K562 (cell line): ENCODE measurements around the gene SRSF9. TPM values are rescaled to one million over a fixed set of nuclear protein-coding genes. Genes with fewer than 3 reads are reported as not detected.

Experiments
- ATAC-seq: fragments of 200-7000 bp; cut with Tn5 transposase; 3 replicates; pipeline ENCODE4 v1.9.1; 2020; ENCODE audit warnings: moderate library complexity
- BruUV-seq: library from RNA; stranded (reverse); fragments of 400-500 nt; replicated peaks from 2 replicates; lab custom pipeline; 2021; lab: Mats Ljungman, UMichigan
- CTCF ChIA-PET: fragments of 300-600 bp; formaldehyde crosslinking; extraction: SDS; loops from one replicate; lab custom pipeline; 2021; ENCODE audit warnings: low intra/inter-chr PET ratio; lab: Yijun Ruan, JAX
- POLR2A ChIA-PET: fragments of 300-600, 350-650 bp; sonication (Branson Sonifier 250); formaldehyde crosslinking; extraction: SDS; loops from one replicate; lab custom pipeline; 2021; ENCODE audit warnings: antibody characterized with exemption, inconsistent platforms; lab: Yijun Ruan, JAX
- DNase-seq, 4 experiments: peaks; one replicate each; pipeline versions ENCODE4 v3.0.0 to v3.0.0-alpha.2; 2011 to 2018; ENCODE audit warnings: low spot score in 3 of 4, mixed read lengths in 3 of 4; ENCODE audit errors: extremely low read depth in 1 of 4
- FAIRE-seq: peaks from 2 replicates; lab custom pipeline; 2011; peaks lifted over from hg19 to GRCh38; lab: Jason Lieb, UNC
- H2AFZ ChIP-seq: 2 replicates; pipeline ENCODE4 v1.6.0; 2011; ENCODE audit warnings: low read depth, low read length, control low read depth, inconsistent platforms
- H3K27ac ChIP-seq: fragments of 200-600 bp; 3 replicates; pipeline ENCODE4 v1.8.0; 2011; ENCODE audit warnings: low read depth, mild to moderate bottlenecking, control low read depth, inconsistent platforms, low read length, moderate library complexity, mixed read lengths; ENCODE audit errors: extremely low read depth
- H3K27me3 ChIP-seq, 2 experiments: fragments of 300-600 bp in 1 of 2; 2 replicates in 1 of 2; 3 replicates in 1 of 2; pipeline versions ENCODE4 v1.6.0 to v1.8.0; 2011; ENCODE audit warnings: inconsistent platforms in 2 of 2, low read length in 2 of 2, mild to moderate bottlenecking in 1 of 2, mixed read lengths in 1 of 2, moderate library complexity in 1 of 2; ENCODE audit not compliant: control insufficient read depth in 2 of 2, insufficient read depth in 2 of 2
- H3K36me3 ChIP-seq: fragments of 300-600 bp; 3 replicates; pipeline ENCODE4 v1.8.0; 2011; ENCODE audit warnings: mild to moderate bottlenecking, low read length, inconsistent platforms; ENCODE audit not compliant: control insufficient read depth, insufficient read depth
- H3K4me1 ChIP-seq, 2 experiments: fragments of 200-600 bp in 1 of 2; replicated peaks in 1 of 2; 2 replicates in 1 of 2; 3 replicates in 1 of 2; pipeline versions ENCODE4 v1.5.1 to v1.8.0; 2011; ENCODE audit warnings: inconsistent platforms in 2 of 2, low read length in 2 of 2, mild to moderate bottlenecking in 1 of 2, mixed read lengths in 1 of 2, moderate library complexity in 1 of 2; ENCODE audit not compliant: control insufficient read depth in 2 of 2, insufficient read depth in 2 of 2
- H3K4me2 ChIP-seq: 2 replicates; pipeline ENCODE4 v1.6.1; 2011; ENCODE audit warnings: low read length, control low read depth, inconsistent platforms, mixed read lengths; ENCODE audit not compliant: insufficient read depth
- H3K4me3 ChIP-seq: fragments of 200-600 bp; sonication (generic), shearing (Covaris generic); 2 replicates; pipeline ENCODE4 v1.5.1; 2016; ENCODE audit warnings: control low read depth, inconsistent platforms
- H3K79me2 ChIP-seq: fragments of 200-600 bp; 3 replicates; pipeline ENCODE4 v1.8.0; 2011; ENCODE audit warnings: low read length, inconsistent platforms; ENCODE audit not compliant: control insufficient read depth, insufficient read depth
- H3K9ac ChIP-seq, 2 experiments: 2 replicates each; pipeline versions ENCODE4 v1.6.0 to v1.6.1; 2011; ENCODE audit warnings: low read depth in 2 of 2, low read length in 2 of 2, control low read depth in 1 of 2, inconsistent platforms in 1 of 2, mild to moderate bottlenecking in 1 of 2, mixed read lengths in 1 of 2; ENCODE audit not compliant: insufficient read depth in 1 of 2
- H3K9me1 ChIP-seq: one replicate; pipeline ENCODE4 v1.6.0; 2011; ENCODE audit warnings: inconsistent platforms, mild to moderate bottlenecking, low read length, moderate library complexity; ENCODE audit not compliant: control insufficient read depth, insufficient read depth
- H3K9me3 ChIP-seq: replicated peaks from 2 replicates; pipeline ENCODE4 v1.5.1; 2011; ENCODE audit warnings: low read depth, low read length, inconsistent platforms; ENCODE audit not compliant: control insufficient read depth, insufficient read depth
- H4K20me1 ChIP-seq: replicated peaks from 2 replicates; pipeline ENCODE4 v1.6.1; 2011; ENCODE audit warnings: low read length, inconsistent platforms, mixed read lengths; ENCODE audit not compliant: control insufficient read depth, insufficient read depth
- CCNT2 ChIP-seq: IDR thresholded peaks from 2 replicates; pipeline ENCODE4 v1.6.1; 2011; ENCODE audit warnings: borderline replicate concordance, low read depth, mild to moderate bottlenecking, moderate library complexity, mixed read lengths, low read length; ENCODE audit not compliant: insufficient read length; ENCODE audit errors: extremely low read depth
- EGR1 ChIP-seq: fragments of 450-650 bp; conservative IDR thresholded peaks from 2 replicates; pipeline ENCODE4 v1.6.1; 2017; ENCODE audit warnings: mild to moderate bottlenecking
- ESRRA ChIP-seq: fragments of 450-650 bp; IDR thresholded peaks from 2 replicates; pipeline ENCODE4 v1.6.1; 2014; ENCODE audit warnings: low read depth, mild to moderate bottlenecking, moderate library complexity, borderline replicate concordance
- GABPA ChIP-seq: fragments of 200-800 bp; sonication (Bioruptor generic); conservative IDR thresholded peaks from 2 replicates; pipeline ENCODE4 v1.6.1; 2016; ENCODE audit warnings: low read depth, missing genetic modification characterization, missing compliant biosample characterization
- LCOR ChIP-seq: sonication (generic); formaldehyde crosslinking; IDR thresholded peaks from 2 replicates; pipeline ENCODE4 v1.8.0; 2022; ENCODE audit warnings: mild to moderate bottlenecking, missing genetic modification reagents
- MAZ ChIP-seq, 2 experiments: fragments of 450-650 bp in 1 of 2; sonication (generic) in 1 of 2; formaldehyde crosslinking; IDR thresholded peaks in 1 of 2; conservative IDR thresholded peaks in 1 of 2; 2 replicates each; pipeline versions ENCODE4 v1.4.0 to v1.5.0; 2020; ENCODE audit warnings: mild to moderate bottlenecking in 1 of 2, missing genetic modification reagents in 1 of 2
- MCM2 ChIP-seq: fragments of 450-650 bp; IDR thresholded peaks from 2 replicates; pipeline ENCODE4 v1.6.1; 2017; ENCODE audit warnings: low read depth, mild to moderate bottlenecking
- RB1 ChIP-seq: fragments of 450-650 bp; IDR thresholded peaks from 2 replicates; pipeline ENCODE4 v1.6.1; 2017; ENCODE audit warnings: low read depth, mild to moderate bottlenecking
- RBFOX2 ChIP-seq: fragments of 200-400 bp; formaldehyde crosslinking; IDR thresholded peaks from 2 replicates; pipeline ENCODE4 v1.6.1; 2017; ENCODE audit warnings: low read depth, mild to moderate bottlenecking, low read length, moderate library complexity
- SIN3A ChIP-seq, 2 experiments: fragments of 150-350 bp in 1 of 2; IDR thresholded peaks; 2 replicates each; pipeline ENCODE4 v1.6.1; 2011 to 2016; ENCODE audit warnings: borderline replicate concordance in 2 of 2, low read depth in 2 of 2, low read length in 2 of 2, mild to moderate bottlenecking in 2 of 2, moderate library complexity in 2 of 2; ENCODE audit not compliant: control insufficient read depth in 1 of 2
- SPI1 ChIP-seq: IDR thresholded peaks from 2 replicates; pipeline ENCODE4 v1.6.1; 2011; ENCODE audit warnings: low read depth, low read length, control low read depth, borderline replicate concordance
- SREBF2 ChIP-seq: sonication (generic); formaldehyde crosslinking; IDR thresholded peaks from 2 replicates; pipeline ENCODE4 v1.4.0; 2020; ENCODE audit warnings: mild to moderate bottlenecking, missing genetic modification reagents
- TAL1 ChIP-seq: fragments of 450-650 bp; IDR thresholded peaks from 2 replicates; pipeline ENCODE4 v1.6.1; 2016; ENCODE audit warnings: mild to moderate bottlenecking
- TEAD4 ChIP-seq, 2 experiments: sonication (generic) in 1 of 2; formaldehyde crosslinking in 1 of 2; IDR thresholded peaks; 2 replicates each; pipeline versions ENCODE4 v1.6.1 to v1.8.0; 2012 to 2022; ENCODE audit warnings: borderline replicate concordance in 1 of 2, inconsistent platforms in 1 of 2, low read length in 1 of 2, mild to moderate bottlenecking in 1 of 2, missing genetic modification reagents in 1 of 2
- ZBTB1 ChIP-seq: sonication (generic); formaldehyde crosslinking; IDR thresholded peaks from 2 replicates; pipeline ENCODE4 v1.8.1; 2023; ENCODE audit warnings: missing genetic modification reagents, low read depth, mild to moderate bottlenecking, borderline replicate concordance
- ZBTB7A ChIP-seq: IDR thresholded peaks from 2 replicates; pipeline ENCODE4 v1.6.1; 2011; ENCODE audit warnings: low read depth, mild to moderate bottlenecking, low read length, moderate library complexity, borderline replicate concordance; ENCODE audit not compliant: control insufficient read depth
- ZFX ChIP-seq: sonication (generic); formaldehyde crosslinking; IDR thresholded peaks from 2 replicates; pipeline ENCODE4 v1.8.0; 2022; ENCODE audit warnings: mild to moderate bottlenecking, missing genetic modification reagents, moderate library complexity
- ZNF444 ChIP-seq: fragments of 250-450 bp; sonication (Bioruptor Pico); IDR thresholded peaks from 2 replicates; pipeline ENCODE4 v1.4.0; 2020; ENCODE audit warnings: mild to moderate bottlenecking, moderate library complexity
- WGBS: fragments of 100-300 bp; shearing (Covaris generic); methylation state at CpG from one replicate; pipeline ENCODE4 v1.1.6; 2016; ENCODE audit warnings: low coverage, mixed read lengths; ENCODE audit not compliant: insufficient coverage; ENCODE audit errors: missing lambda C conversion rate; 5-methylcytosine and 5-hydroxymethylcytosine counted together
- in situ Hi-C: fragments of 300-500 bp; cut with MboI; formaldehyde crosslinking; loops from 4 replicates; pipeline ENCODE4 v1.15.0; 2018; ENCODE audit warnings: inconsistent platforms, mixed read lengths
- intact Hi-C: fragments of 100-400 bp; cut with micrococcal nuclease; formaldehyde crosslinking; loops from 2 replicates; pipeline ENCODE4 v1.14.2; 2022
- polyA plus RNA-seq, 8 experiments: library from polyadenylated mRNA; depleted of rRNA in 4 of 8; stranded (reverse) in 5 of 8; unstranded in 3 of 8; fragments of >200 nt; fragmentation: Nextera tagmentation in 2 of 8; fragmentation: Illumina TruSeq in 1 of 8; extraction: Ambion mirVana in 2 of 8; extraction: Trizol in 1 of 8; gene quantifications; 2 replicates each; pipeline versions ENCODE4 v1.2.1 to v1.2.3, GENCODE V29; 2011 to 2014; ENCODE audit warnings: inconsistent platforms in 1 of 8, missing spikeins in 1 of 8
- total RNA-seq, 7 experiments: library from RNA; depleted of rRNA in 6 of 7; stranded (reverse); fragments of >200 nt in 6 of 7; fragmentation: Illumina TruSeq in 2 of 7; extraction: Trizol in 2 of 7; gene quantifications; 2 replicates each; pipeline versions ENCODE4 v1.2.1 to v1.2.3, GENCODE V29; 2011 to 2021; ENCODE audit warnings: low replicate concordance in 1 of 7
- TF ChIP-seq, protein P1 (sequence below), 2 experiments: fragments of 450-650 bp; conservative IDR thresholded peaks; 2 replicates each; pipeline ENCODE4 v1.6.1; 2017; ENCODE audit warnings: mild to moderate bottlenecking in 2 of 2, moderate library complexity in 2 of 2

Gene SRSF9
- total and polyA plus RNA-seq, 9 of the 15 experiments (the other 6 are each of a cell fraction or from before 2014, with no cell fraction given): 40.3 to 291 (median 230) TPM

DNA sequence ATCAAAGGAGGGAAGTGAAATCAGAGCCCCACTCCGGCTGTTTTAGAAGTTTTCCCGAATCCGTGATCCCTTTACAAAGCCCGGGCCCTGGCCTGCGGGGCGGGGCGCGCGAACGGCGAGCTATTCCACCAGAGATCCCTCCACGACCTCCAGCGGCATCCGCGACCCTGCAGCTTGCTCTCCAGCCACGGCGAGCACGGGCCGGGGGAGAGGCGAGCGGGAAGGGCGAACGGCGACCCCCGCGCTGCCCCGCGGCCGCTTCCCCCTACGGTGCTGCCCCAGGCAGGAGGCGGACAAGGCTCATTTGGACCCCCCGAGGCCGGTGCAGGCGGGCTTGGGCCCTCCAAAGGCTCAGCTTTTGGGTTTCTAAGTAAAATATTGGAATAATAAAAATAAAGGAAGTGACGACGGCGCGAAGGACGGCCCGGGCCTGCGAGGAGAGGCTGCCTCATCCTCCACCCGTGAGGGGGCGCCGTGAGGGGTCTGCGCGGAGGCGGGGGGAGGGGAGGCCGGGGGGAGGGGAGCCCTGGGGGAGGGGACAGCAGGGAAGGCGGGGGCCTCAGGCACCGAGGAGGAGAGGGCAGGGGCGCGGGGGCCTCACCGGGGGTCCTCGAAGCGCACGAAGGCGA, 613 bp downstream of the SRSF9 start:
- H3K27me3 ChIP-seq: no peaks in the 10 kb centered on the region
- FAIRE-seq (no peak), DNase-seq (peak; percentile 64 to 92 (median 86)), ATAC-seq (peak; percentile 53)
- peak overlapping the region; percentile 96 for H3K27ac ChIP-seq
- H3K4me3 ChIP-seq: peak overlapping the region; percentile 90
- H2AFZ ChIP-seq: peak overlapping the region; percentile 58; the same call in 1 of the 2 replicates
- ChIA-PET CTCF (interaction anchor here (1.1 kb wide), 1 partner anchor 28 kb away, joined by 3 read pairs; no protein-coding TSS in a partner anchor), POLR2A (interaction anchor here (0.6 to 3.1 kb wide), 20 partner anchors 9 to 981 kb away, joined by 3 to 23 read pairs (median 4); partner anchors contain the start of genes RNU4-1, RNU4-2 and RPLP0)
- in situ Hi-C loops: no loop called here
- H3K9me1 ChIP-seq: no peaks in the 10 kb centered on the region
- intact Hi-C loops: loop anchor here (1.0 to 5.0 kb wide), 2 partner anchors 27 to 113 kb away; partner anchors contain the start of genes DYNLL1 and POP5
- no TSS peak for BruUV-seq
- H3K9me3 ChIP-seq: no peaks in the 10 kb centered on the region
- peaks cover 20 to 33% of the 10 kb centered on the region in 2 experiments for H3K4me1 ChIP-seq
- peaks cover 46% of the 10 kb centered on the region for H3K36me3 ChIP-seq
- H4K20me1 ChIP-seq: peaks cover 28% of the 10 kb centered on the region
- peaks cover 92% of the 10 kb centered on the region for H3K79me2 ChIP-seq
- WGBS: under 1% methylated on average over 43 of the region's 57 CpGs
- peak overlapping the region; percentile 87 to 100 for H3K9ac ChIP-seq
- peak overlapping the region; percentile 97 for H3K4me2 ChIP-seq
- TF ChIP-seq ESRRA (0 out of 2 replicates have a peak, but pooled peaks have one; percentile 2), CCNT2 (peak; percentile 14), TAL1 (peak; percentile 10; the same call in 1 of the 2 replicates), MCM2 (no peak), RB1 (0 out of 2 replicates have a peak, but pooled peaks have one; percentile 30), ZNF444 (0 out of 2 replicates have a peak, but pooled peaks have one; percentile 56), ZBTB1 (CRISPR knock-in tag) (peak; percentile 36; the same call in 1 of the 2 replicates), ZFX (CRISPR knock-in tag) (peak; percentile 59), TEAD4 (IDR thresholded peaks at IDR 0.05; ENCODE audit: low read length) (no peak), TEAD4 (CRISPR knock-in tag; IDR thresholded peaks at IDR 0.05; ENCODE audit: borderline replicate concordance) (no peak), GABPA (tag) (peak; percentile 78), SREBF2 (no peak), LCOR (CRISPR knock-in tag) (0 out of 2 replicates have a peak, but pooled peaks have one; percentile 7), MAZ (CRISPR knock-in tag; conservative IDR thresholded peaks at IDR 0.05 in 1 of 2, IDR thresholded peaks at IDR 0.05 in 1 of 2) (peak in 1 of 2 experiments; percentile 5; a peak in 2 of 4 replicates), EGR1 (peak; percentile 40), RBFOX2 (peak; percentile 61), SPI1 (peak; percentile 66; the same call in 1 of the 2 replicates), SIN3A (IDR thresholded peaks at IDR 0.05; ENCODE audit: borderline replicate concordance in 2 of 2, control insufficient read depth in 1 of 2, low read depth in 2 of 2, low read length in 2 of 2) (peak in 1 of 2 experiments; percentile 19; a peak in 1 of 4 replicates), ZBTB7A (peak; percentile 88)
- TF ChIP-seq, protein P1, sequence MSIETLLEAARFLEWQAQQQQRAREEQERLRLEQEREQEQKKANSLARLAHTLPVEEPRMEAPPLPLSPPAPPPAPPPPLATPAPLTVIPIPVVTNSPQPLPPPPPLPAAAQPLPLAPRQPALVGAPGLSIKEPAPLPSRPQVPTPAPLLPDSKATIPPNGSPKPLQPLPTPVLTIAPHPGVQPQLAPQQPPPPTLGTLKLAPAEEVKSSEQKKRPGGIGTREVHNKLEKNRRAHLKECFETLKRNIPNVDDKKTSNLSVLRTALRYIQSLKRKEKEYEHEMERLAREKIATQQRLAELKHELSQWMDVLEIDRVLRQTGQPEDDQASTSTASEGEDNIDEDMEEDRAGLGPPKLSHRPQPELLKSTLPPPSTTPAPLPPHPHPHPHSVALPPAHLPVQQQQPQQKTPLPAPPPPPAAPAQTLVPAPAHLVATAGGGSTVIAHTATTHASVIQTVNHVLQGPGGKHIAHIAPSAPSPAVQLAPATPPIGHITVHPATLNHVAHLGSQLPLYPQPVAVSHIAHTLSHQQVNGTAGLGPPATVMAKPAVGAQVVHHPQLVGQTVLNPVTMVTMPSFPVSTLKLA (conservative IDR thresholded peaks at IDR 0.05): 0 out of 4 replicates have a peak, but pooled peaks of 1 of the 2 experiments have one; percentile 20
